ENCODE measurements around the gene THAP4. TPM values are rescaled to one million over a fixed set of nuclear protein-coding genes. Genes with fewer than 3 reads are reported as not detected.
"Not testable (repeated sequence)": the region's sequence is repeated elsewhere in the genome, so short reads cannot be mapped to it uniquely, and the experiment has no call there.

THAP4 gene
- total RNA-seq, 1 donor from 2014 or later = 68.8 TPM

DNA sequence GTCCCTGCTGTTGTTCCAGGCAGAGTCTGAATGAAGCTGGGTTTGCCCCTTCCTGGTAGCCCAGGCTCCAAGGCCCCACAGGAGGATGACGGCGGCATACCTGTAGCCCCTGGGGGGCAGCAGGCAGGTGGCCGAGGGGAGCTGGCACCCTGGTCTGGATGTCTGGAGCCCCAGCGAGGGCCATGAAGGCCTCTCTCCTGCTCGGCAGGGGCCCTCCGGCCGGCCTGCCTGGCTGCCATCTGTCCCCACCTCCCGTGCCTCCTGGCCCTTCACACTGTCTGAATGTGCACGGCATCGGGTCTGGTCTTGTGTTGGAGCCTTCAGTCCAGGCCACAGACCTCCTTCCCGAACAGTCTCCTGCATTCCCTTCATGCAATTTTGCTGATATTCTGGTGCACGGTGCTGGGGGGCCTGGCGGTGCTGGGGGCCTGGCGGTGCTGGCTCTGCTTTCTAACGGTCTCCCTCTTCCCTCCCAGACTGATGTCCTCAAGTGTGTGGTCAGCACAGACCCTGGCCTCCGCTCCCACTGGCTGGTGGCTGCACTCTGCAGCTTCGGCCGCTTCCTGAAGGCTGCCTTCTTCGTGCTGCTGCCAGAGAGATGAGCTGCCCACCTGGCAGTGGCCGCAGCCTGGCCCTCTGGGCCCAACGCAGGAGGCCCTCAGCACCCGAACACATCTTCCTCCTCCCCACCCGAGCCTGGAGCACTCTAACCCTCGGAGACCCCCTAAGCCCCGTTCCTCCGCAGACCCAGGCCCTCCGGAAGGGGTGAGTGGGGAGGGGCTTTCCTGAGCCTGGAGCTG lies 64.9 kb downstream of the THAP4 start:
- Histone ChIP-seq H3K9me3 (replicated peaks) (no peaks in the 10 kb centered on the region), H3K27ac (replicated peaks) (peak overlapping the region; percentile 3), H3K36me3 (peaks cover 17% of the 10 kb centered on the region), H3K4me3 (no peak overlapping the region), H3K27me3 (ENCODE audit: low read depth) (no peaks in the 10 kb centered on the region), H3K4me1 (peaks cover 7% of the 10 kb centered on the region)
- intact Hi-C loops (cut with micrococcal nuclease) = no loop called here
- no peak for DNase-seq
- TF ChIP-seq, protein P1, sequence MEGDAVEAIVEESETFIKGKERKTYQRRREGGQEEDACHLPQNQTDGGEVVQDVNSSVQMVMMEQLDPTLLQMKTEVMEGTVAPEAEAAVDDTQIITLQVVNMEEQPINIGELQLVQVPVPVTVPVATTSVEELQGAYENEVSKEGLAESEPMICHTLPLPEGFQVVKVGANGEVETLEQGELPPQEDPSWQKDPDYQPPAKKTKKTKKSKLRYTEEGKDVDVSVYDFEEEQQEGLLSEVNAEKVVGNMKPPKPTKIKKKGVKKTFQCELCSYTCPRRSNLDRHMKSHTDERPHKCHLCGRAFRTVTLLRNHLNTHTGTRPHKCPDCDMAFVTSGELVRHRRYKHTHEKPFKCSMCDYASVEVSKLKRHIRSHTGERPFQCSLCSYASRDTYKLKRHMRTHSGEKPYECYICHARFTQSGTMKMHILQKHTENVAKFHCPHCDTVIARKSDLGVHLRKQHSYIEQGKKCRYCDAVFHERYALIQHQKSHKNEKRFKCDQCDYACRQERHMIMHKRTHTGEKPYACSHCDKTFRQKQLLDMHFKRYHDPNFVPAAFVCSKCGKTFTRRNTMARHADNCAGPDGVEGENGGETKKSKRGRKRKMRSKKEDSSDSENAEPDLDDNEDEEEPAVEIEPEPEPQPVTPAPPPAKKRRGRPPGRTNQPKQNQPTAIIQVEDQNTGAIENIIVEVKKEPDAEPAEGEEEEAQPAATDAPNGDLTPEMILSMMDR (IDR thresholded peaks at IDR 0.05; ENCODE audit: borderline replicate concordance) = no peak

DNA sequence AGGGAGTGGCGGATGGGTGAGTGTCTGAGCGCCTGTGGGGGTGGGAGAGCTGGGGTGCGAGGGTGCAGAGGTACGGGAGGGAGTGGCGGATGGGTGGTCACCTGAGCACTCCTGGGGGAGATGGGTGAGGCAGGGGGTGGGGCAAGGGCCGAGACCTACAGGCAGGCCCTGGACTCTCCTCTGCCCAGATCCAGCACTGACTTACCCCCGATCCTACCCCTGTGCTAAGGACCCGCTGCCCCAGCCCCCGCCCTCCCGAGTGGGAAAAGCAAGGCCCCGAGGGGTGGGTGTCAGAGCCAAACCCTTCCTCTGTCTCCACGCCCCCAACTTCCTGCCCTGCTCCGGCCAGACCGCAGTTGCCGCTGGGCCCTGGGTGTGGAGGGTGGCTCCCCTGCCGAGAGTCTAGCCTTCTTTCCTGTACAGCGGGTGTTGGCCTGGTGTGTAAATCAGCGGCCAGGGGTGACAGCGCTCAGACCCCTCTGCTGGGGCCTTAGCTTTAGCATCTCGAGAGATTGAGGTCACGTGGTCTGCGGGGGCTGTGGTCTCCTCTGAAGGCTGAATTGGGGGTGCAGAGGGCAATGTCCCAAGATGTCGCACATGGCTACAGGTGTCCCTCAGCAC lies 65.9 kb downstream of the THAP4 start:
- Histone ChIP-seq H3K36me3 (peaks cover 17% of the 10 kb centered on the region), H3K4me3 (no peak overlapping the region), H3K4me1 (peaks cover 7% of the 10 kb centered on the region), H3K27me3 (ENCODE audit: low read depth) (no peaks in the 10 kb centered on the region), H3K27ac (replicated peaks) (peak overlapping the region; percentile 3), H3K9me3 (replicated peaks) (no peaks in the 10 kb centered on the region)
- intact Hi-C loops (cut with micrococcal nuclease) = no loop called here
- DNase-seq = peak; percentile 33
- TF ChIP-seq, protein P1 (IDR thresholded peaks at IDR 0.05; ENCODE audit: borderline replicate concordance) = no peak

DNA sequence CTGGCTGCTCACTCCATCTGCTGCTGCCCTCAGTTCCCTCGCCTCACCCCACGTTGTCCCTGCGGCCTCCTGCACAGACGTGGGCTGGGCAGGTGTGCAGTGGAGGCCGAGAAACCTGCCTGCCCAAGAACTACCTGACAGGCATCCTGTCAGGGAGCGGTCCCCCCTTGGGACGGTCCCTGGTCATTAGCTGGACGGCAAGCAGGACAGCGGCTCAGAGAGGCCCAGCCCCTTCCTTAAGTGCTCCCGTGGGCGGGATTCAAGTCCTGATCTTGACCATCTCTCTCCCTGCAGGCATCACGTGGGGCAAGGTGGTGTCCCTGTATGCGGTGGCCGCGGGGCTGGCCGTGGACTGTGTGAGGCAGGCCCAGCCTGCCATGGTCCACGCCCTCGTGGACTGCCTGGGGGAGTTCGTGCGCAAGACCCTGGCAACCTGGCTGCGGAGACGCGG lies 67.1 kb downstream of the THAP4 start:
- no peak overlapping the region for H3K27ac ChIP-seq (replicated peaks)
- H3K27me3 ChIP-seq (ENCODE audit: low read depth) = no peaks in the 10 kb centered on the region
- intact Hi-C loops (cut with micrococcal nuclease) = no loop called here
- no peak overlapping the region for H3K4me3 ChIP-seq
- H3K9me3 ChIP-seq (replicated peaks) = no peaks in the 10 kb centered on the region
- DNase-seq = peak; percentile 6
- H3K4me1 ChIP-seq = peaks cover 7% of the 10 kb centered on the region
- TF ChIP-seq, protein P1 (IDR thresholded peaks at IDR 0.05; ENCODE audit: borderline replicate concordance) = no peak
- H3K36me3 ChIP-seq = peaks cover 17% of the 10 kb centered on the region

DNA sequence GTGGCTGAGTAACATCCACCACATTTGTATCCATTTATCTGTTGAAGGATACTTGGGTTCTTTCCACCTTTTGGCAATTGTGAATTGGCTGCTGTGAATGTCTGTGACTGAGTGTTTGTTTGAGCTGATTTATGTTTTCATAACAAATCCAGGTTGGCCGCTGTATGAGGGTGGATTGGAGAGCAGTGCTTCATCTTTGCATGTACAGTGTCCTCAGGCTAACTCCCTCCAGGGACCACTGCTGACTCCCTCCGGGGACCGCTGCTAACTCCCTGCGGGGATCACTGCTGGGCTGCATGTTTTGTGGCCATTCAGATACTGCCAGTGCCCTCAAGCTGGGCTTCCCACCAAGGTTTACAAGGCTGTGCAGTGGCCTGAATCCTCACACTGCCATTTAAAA lies 68.2 kb downstream of the THAP4 start:
- Histone ChIP-seq H3K36me3 (peaks cover 11% of the 10 kb centered on the region), H3K4me3 (no peak overlapping the region), H3K9me3 (replicated peaks) (no peaks in the 10 kb centered on the region), H3K27me3 (ENCODE audit: low read depth) (no peaks in the 10 kb centered on the region), H3K4me1 (peaks cover 15% of the 10 kb centered on the region), H3K27ac (replicated peaks) (no peak overlapping the region)
- DNase-seq = no peak
- intact Hi-C loops (cut with micrococcal nuclease) = no loop called here
- TF ChIP-seq, protein P1 (IDR thresholded peaks at IDR 0.05; ENCODE audit: borderline replicate concordance) = no peak

DNA sequence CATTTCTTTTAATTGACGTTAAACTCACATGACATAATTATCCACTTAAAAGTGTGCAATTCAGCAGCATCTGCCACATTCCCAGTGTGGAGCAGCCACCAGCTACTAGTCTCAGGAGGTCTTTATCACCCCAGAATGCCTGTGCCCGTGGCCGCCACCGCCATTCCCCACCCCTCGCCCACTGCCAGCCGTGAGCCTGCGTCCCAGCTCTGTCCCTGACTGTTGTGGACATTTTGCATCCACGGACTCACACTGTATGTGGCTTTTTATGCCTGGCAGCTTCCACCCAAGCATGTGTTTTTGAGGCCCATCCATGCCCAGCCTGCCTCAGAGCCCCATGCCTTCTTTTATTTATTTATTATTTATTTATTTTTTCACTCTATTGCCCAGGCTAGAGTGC lies 69.2 kb downstream of the THAP4 start:
- intact Hi-C loops (cut with micrococcal nuclease) = no loop called here

DNA sequence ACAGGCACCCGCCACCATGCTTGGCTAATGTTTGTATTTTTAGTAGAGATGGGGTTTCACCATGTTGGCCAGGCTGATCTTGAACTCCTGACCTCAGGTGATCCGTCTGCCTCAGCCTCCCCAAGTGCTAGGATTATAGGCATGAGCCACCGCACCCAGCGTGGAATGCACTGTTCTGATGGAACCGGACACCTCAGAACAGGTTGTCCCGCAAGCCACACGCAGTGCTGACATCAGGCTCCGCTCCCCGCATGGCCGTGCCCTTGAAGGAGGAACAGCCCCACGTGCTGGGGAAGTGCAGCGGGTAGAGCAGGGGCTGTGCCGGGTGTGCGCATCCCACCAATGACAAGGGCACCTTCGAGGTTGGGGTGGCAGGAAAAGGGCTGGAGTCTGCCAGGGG lies 69.7 kb downstream of the THAP4 start:
- H3K27me3 ChIP-seq (ENCODE audit: low read depth); H3K9me3 ChIP-seq (replicated peaks); H3K36me3 ChIP-seq; H3K4me3 ChIP-seq; intact Hi-C loops (cut with micrococcal nuclease); DNase-seq; H3K27ac ChIP-seq (replicated peaks): not testable (repeated sequence)
- H3K4me1 ChIP-seq = peaks cover 28% of the 10 kb centered on the region

More for the DNA sequence above, 69.2 kb downstream of the THAP4 start:
- TF ChIP-seq, protein P1 (IDR thresholded peaks at IDR 0.05; ENCODE audit: borderline replicate concordance) = no peak
- H3K9me3 ChIP-seq (replicated peaks) = no peaks in the 10 kb centered on the region
- H3K4me3 ChIP-seq = no peak overlapping the region
- H3K4me1 ChIP-seq = peaks cover 25% of the 10 kb centered on the region
- no peak for DNase-seq
- no peak overlapping the region for H3K27ac ChIP-seq (replicated peaks)
- peaks cover 3% of the 10 kb centered on the region for H3K36me3 ChIP-seq
- no peaks in the 10 kb centered on the region for H3K27me3 ChIP-seq (ENCODE audit: low read depth)

Data from left ventricle myocardium inferior (tissue), 1 donor.